Putamen (tissue), 1 donor: Measurements from ENCODE around the gene DIP2C.
"Not testable (repeated sequence)": the region's sequence is repeated elsewhere in the genome, so short reads cannot be mapped to it uniquely, and the experiment has no call there.

Experiments
- DNase-seq: peaks from one replicate; pipeline ENCODE4 v3.0.0-alpha.2; 2016; ENCODE audit warnings: low spot score

The DIP2C gene

DNA sequence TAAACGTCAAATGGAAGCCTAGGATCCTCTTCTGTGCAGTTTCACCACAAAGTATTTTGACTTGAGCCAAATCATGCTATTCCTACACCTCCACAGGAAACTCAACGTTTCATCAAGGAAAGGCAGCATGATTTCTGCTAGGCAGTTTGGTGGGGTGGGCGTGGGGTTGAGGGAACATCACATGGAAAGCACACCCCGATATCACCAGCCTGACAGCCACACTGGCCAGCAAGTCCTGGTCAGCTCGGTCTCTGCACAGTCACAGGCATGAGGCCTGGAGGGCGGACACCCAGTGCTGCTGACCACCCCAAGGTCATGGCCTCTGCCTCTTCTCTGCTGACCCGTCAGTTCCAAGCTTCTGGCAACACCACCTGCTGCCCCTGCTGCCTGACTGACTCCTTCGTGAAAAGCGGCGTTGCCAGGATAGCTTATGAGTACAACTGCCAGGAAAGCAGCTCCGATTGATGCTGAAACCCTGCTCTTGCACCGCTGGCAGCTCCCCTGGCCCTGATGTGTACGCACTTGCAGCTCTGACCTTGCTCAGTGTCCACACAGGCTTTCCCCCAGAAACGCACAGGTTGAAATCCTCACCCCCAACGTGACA, 171.5 kb downstream of the DIP2C start:
- no peak for DNase-seq

DNA sequence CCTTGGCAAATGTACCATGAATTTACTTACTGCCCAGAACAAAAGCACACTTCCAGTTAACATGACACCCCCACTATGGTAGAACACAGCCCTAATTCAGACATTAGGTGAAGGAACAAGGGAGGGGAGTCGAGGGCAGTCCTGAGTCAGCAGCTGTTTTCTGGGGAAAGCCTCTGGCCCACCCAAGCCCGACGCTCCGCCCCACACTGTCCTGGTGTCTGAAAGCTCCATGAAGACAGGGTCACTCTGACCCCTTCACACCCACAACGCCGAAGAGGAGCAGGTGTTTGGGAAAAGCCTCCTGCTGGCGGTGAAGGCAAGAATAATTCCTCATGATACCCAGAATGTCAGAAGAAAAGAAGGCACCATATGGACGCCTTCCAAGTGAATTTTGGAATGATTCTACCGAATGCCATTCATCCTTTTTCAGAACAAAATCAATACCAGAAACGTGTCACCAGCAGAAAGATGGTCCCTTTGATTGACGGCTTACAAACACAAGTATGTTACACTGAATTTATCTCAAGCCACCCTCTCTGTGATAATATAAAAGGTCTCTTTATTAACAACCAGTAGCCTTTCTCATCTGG, 172.1 kb downstream of the DIP2C start:
- DNase-seq = no peak

DNA sequence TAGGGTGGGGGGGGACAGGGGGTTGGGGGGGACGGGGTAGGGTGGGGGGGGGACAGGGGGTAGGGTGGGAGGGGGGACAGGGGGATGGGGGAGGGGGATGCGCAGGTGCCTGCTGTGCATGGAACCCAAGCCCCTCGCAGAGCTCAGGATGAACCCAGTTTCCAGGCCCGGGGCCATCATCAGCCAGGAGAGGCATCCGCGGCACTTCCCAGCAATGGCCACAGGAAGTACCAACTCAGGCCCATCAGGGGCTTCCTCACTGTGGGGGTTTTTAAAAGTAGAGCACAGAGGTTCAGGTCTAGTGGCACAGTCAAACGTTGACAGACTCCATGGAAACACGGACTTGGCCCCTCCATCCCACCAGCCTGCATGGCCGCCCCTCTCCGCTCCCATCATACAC, 172.7 kb downstream of the DIP2C start:
- no peak for DNase-seq

DNA sequence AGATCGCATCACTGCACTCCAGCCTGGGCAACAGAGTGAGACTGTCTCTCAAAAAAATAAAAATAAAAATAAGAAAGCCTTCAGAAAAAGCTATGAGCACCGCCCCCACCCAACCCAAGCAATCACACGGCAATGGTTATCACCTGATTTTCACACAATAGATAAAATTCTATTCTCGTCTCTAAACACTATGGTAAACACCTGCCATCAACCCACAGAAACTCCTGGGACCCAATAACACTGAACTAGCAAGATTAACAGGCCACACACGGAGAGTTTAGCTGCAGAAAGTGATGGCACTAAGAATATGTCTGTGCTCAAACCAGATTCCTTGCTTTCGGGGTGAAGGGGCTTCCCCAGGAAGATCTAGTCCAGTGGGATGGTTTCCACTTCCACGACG, 173.8 kb downstream of the DIP2C start:
- no peak for DNase-seq

DNA sequence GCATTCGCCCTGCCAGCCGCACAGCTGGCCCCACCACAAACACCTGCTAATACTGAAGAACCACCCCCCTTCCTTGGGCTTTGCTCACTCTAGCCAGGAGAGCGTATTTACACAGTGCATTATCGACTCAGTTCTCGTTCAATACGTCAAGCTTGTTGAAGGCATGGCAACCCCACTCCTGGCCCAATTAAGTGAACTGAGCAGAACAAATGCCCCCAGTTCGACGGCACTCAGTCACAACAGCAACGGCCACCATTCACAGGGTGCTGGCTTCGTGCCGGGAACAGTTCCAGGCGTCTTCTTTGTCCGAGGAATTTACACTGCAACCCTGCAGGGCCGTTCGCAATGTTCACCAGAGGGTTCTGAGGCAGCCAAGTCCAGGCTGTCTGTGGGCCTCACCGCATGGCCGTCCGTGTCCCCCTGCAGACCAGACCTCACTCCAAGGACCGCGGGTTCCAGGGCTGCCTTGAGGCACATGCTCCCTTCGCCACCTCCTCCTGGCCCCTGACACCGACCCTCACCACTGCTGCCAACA, 175.3 kb downstream of the DIP2C start:
- peak; percentile 85 for DNase-seq

DNA sequence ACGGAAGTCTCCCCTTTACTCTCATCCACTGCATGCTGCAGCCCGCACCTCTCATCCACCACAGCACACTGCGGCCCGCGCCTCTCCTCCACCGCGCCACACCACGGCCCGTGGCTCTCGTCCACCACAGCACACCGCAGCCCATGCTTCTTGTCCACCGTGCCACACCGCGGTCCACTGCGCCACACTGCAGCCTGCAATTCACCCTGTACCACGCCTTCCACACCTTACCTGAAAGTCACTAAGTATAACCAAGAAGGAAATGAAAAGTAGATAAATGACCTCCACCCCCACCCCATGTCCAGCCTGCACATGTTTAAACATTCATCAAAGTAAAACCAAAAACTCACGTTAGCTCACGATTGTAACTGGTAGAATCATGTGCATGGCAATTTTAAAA, 176.1 kb downstream of the DIP2C start:
- DNase-seq = no peak

DNA sequence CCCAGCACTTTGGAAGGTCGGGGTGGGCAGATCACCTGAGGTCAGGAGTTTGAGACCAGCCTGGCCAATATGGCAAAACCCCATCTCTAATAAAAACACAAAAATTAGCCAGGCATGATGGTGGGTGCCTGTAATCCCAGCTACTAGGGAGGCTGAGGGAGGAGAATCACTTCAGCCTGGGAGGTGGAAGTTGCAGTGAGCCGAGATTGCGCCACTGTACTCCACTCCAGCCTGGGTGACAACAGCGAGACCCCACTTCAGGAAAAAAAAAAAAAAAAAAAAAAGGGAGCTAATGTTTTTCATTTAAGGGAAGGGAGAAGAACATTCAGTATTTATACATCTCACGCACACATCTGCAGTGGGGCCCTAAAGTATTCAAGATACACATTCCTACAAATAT, 176.8 kb downstream of the DIP2C start:
- not testable (repeated sequence) for DNase-seq

DNA sequence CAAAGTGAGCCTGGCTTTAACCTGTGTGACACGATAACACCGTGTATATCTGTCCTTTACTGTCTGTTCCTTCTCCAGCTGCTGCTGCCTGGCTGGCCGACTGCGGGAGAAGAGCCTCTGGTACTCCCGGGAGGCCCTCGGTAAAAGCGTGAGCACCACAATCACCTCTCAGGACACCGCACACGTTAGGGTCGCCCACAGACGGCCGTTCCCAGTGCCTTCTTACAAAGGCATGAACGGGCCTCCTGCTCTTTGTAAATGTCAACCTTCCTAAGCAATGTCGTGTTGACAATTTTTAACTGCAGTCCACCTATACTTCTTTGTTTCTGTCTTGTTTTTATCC, 177.6 kb downstream of the DIP2C start:
- no peak for DNase-seq

DNA sequence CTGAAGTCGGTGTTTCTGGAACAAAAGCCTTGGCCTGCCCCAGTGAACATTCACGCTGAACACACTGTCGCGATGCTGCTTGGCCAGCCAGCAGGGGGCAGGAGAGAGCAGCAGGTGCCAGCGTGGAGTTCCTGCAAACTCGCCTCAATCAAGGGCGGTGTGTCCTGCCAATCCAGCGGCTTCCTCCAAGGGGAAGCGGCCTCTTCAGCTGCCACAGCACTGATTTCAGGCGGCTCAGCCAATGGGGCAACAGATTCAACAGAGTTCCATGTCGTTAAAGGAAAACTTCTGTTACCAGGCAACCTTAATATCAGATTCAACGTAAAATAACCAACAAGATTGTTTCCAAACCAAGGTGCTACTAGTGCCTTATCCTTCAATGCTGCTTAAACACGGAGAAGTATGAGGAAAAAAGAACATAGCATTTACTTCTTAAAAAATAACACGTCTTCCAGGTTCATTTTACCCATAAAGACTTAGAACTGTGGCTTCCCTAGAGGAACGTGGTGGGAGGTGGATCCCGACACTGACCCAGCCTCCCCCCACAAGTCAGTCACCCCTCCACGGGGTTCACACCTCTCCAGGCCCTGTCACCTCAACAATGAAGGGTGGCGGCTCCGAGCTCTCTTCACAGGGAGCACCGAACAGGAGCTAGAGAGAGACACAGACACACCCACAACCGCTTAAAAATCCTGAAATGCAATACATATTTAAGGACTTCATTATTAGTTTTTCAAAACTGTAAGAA, 178.2 kb downstream of the DIP2C start:
- peak; percentile 91 for DNase-seq

DNA sequence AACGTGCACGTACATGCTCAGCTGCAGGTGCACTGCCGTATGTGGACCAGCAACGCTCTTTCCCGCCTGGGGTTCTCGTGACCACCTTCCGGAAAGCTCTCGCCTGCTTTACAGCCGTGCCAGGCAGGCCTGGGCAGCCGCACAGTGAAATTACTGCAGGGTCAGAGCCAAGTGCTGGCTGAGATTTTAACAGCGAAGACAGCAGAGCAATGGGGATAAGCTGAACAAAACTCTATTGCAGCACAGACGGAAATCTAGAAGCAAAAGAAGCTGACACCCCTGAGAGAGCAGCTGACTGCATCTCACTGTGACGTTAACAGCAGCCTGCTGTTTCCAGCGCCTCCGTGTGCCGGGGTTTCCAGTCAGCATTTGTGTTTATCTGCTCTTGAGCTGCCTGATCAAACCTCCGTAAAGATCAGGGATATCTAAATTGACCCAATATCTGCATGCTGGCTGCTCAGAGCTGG, 179.0 kb downstream of the DIP2C start:
- DNase-seq = peak; percentile 71

DNA sequence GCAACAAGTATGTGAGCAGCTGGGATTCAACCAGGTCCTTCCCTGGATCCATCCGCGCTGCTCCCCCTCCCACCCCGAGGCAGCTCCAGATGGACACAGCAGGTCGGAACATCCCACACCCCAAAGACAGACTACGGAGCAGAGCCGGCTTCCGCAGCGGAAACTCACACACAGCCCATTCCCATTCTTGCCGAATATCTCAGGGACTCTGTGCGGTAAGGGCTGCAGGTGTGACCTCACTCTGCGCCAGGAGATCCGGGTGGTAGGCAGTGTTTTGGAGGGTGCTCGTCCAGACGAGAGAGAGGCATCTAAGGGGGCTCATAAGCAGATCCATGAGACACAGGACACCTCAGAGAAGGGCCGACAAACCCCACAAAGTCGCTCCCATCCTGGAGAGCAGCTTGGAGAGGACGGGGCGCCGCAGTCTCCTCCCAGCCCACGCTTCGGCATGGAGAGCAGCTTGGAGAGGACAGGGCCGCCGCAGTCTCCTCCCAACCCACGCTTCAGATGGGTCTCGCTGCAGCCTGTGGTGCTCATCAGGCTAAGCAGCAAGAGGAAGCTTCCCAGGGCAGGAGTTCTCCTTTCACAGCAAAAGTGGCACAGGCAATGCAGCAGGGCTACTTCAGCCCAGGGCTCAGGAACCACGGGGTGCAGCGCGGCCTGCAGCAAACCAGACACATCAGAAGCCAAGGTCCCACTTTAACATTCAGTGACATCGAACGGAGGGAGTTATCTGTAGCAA, 179.9 kb downstream of the DIP2C start:
- no peak for DNase-seq

DNA sequence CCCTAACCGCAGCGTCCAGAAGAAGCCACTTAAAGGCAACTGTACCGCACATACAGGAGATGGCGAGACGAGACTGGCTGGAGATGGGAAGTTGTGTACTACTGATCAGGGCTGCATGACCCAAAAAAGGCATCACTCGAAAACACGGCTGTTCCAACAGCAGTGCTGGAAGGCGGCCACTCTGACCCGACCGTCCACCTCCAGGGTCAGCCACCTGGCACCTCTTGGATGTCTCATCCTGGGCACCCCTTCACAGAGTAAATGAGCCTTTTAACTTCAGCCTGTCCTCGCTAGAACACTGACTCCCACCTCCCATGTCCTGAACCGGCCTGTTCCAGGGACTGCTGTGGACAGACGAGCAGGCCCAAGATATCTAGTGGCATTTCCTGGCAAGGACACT, 180.7 kb downstream of the DIP2C start:
- DNase-seq = no peak

DNA sequence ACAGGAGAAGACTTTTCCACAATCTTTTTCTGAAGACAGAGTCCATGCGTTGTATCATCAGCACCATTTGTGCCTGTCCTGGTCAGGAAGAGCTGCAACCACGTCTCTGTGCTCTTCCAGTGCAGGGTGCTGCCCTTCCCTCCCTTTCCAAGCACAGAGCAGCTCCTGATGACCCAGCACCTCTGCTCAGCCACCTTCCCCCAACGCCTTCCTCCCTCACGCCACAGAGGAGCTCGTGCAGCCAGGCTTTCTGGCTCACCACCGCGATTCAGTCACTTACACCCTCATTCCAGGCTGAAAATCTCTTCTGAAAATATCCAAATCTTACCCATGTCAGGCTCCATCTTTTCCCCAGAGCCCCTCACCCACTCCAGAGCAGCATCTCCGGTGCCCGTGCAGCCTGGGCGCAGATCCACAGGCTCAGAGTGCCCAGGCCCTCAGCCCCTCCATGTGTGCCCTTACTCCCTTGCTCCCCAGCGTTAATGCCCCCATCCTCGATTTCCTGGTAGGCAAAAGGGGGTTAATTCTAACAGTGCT, 181.5 kb downstream of the DIP2C start:
- DNase-seq = no peak

DNA sequence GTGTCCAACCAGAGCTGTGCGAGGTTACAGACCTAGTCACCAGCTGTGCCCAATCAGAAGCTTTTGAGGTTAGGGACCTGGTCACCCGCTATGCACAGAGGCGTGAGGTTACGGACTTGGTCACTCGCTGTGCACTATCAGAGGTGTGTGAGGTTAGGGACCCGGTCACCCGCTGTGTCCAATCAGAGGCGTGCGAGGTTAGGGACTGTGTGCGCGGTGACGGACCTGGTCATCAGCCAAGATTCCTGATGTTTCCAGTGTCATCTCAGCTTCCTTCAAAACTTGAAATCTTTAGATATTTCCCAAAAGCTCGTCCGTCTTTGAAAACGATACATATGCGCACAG, 182.1 kb downstream of the DIP2C start:
- DNase-seq = no peak

DNA sequence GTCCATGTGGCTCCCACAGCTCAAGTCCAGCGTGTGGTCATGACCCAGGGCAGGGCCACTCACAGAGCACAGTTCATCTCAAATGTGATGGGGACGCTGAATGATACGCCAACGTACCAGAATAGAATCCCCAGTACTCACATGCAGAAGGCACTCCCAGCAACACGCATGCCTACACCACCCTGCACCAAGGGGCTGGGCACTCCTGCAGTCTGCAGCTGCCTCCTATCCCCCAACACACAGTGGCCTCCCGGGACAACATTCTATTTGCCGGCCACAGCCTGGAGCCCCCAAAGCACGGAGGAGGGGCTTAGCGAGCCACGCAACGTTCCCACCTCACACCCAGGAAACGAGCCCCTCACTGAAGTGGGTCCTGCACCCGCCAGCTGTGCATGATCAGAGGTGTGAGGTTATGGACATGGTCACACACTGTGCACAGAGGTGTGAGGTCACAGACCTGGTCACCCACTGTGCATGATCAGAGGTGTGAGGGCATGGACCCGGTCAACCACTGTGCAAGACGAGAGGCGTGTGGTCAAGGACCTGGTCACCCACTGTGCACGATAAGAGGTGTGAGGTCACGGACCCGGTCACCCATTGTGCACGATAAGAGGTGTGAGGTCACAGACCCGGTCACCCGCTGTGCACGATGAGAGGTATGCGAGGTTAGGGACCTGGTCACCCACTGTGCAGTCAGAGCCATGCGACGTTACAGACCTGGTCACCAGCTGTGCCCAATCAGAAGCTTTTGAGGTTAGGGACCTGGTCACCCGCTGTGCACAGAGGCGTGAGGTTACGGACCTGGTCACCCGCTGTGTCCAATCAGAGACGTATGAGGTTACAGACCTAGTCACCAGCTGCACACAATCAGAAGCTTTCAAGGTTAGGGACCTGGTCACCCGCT, 182.8 kb downstream of the DIP2C start:
- DNase-seq = no peak

DNA sequence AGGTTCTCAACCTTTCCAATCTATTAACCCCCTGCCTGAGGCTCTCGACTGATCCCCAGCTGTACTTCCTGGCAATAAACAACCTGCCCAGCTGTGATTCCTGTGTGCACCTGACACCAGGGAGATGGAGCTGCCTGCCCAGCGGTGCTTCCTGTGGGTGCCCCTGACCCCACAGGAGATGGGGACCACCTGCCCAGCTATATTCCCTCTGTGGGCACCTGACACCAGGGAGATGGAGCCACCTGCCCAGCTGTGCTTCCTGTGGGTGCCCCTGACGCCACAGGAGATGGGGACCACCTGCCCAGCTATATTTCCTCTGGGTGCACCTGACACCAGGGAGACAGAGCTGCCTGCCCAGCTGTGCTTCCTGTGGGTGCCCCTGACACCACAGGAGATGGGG, 184.0 kb downstream of the DIP2C start:
- no peak for DNase-seq

DNA sequence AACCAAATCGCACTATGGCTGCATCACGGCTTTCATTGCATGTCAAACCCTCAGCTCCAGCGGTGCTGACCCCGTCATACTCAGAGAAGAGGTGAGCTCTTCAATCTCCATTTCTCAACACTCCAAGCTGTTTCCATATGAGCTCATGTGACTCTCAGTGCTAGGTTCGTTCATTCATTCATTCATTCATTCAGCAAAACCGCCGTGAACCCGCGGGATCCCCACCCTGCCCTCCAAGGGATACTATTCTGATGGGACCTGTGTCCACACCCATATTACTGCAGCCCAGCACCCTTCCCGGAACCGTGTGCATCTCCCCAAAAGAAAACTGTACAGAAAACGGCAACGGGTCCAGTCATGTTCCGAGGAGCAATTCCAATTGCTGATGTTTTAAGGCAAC, 184.7 kb downstream of the DIP2C start:
- no peak for DNase-seq

DNA sequence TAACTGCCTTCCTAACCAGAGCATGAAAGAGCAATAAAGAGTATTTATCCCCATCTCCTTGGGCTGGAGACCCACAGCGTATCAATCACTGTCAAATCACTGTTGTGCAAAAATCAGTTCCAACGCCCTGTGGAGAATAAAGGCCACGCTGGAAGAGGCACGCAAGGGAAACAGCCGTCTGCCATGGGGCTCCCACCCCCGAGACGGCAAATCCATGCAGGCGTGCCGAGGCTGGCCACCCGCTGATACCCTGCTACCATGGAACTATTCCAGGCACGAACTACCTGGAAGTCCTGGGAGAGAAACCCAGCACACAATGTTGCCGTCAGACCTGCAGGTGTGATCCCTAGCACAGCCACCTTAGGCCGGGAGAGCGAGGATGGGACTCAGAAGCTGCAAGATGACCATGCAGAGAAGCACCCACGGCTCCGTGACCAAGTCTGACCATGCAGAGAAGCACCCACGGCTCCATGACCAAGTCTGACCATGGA, 185.3 kb downstream of the DIP2C start:
- DNase-seq = no peak

DNA sequence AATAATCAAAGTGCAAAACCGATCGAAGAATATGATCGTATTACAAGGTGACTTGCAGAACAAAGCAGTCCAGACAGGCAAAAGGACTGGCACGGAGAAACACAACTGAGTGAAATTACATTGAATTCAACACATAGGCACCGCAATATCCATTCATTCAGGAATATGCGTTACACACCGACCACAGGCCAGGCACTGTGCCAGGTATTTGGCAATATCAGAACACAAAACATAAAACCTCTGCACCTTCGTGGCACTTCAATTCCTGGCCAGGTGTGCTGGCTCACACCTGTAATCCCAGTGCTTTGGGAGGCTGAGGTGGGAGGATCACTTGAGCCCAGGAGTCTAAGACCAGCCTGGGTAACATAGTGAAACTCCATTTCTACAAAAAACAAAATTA, 187.9 kb downstream of the DIP2C start:
- no peak for DNase-seq

DNA sequence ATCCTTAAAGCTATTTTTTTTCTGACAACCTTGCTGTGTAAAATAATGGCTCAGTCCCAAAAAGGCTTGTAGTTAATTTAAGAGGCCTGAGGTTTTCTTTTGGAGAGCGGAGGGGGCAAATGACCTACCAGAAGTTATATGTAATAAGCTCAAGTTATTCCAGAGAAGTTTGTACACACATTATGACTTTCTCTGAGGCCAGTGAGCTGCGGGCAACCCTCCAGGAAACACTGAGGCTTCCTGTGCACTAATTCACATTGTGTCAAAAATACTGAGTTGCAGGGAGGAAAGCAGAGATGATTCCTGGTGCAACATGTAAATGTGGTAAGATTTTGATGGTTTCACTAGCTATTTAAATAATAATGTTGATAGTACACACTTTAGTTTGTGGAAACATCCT, 188.6 kb downstream of the DIP2C start:
- DNase-seq = no peak

DNA sequence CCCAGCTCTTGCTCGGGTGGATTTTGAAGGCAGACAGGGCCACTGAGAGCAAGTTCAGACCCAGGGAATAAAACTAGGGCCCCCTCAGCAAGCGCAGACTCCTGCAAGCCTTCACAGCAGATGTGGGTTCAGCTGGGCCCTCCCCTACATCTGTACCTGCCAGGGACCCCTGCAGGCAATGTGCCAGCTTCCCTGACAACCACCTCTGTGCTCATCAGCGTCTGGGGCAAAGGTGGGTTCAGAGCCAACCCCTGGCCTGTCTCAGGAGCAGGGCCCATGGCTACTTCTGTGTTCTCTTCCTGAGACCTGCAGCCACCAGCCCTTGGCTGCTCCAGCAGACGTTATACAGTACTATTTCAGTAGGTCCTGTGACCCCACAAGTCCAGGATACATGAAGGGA, 189.5 kb downstream of the DIP2C start:
- no peak for DNase-seq
